HEK293T (cell line): ENCODE measurements around the gene VPS18.

Source experiments
- ARNT ChIP-seq: fragments of 450-650 bp; IDR thresholded peaks from 2 replicates; pipeline ENCODE4 v1.6.1; 2017; ENCODE audit warnings: mild to moderate bottlenecking
- BHLHE40 ChIP-seq: fragments of 450-650 bp; IDR thresholded peaks from 2 replicates; pipeline ENCODE4 v1.6.1; 2016; ENCODE audit warnings: mild to moderate bottlenecking, moderate library complexity, borderline replicate concordance
- CTBP1 ChIP-seq: fragments of 450-650 bp; IDR thresholded peaks from 2 replicates; pipeline ENCODE4 v1.6.1; 2016; ENCODE audit warnings: borderline replicate concordance
- ELF4 ChIP-seq: fragments of 450-650 bp; IDR thresholded peaks from 2 replicates; pipeline ENCODE4 v1.6.1; 2017; ENCODE audit warnings: antibody characterized with exemption
- FOXA1 ChIP-seq: fragments of 450-650 bp; IDR thresholded peaks from 2 replicates; pipeline ENCODE4 v1.6.1; 2016; ENCODE audit warnings: mild to moderate bottlenecking
- FOXK2 ChIP-seq: fragments of 450-650 bp; IDR thresholded peaks from 2 replicates; pipeline ENCODE4 v1.6.1; 2016; ENCODE audit warnings: mild to moderate bottlenecking
- L3MBTL2 ChIP-seq: fragments of 450-650 bp; conservative IDR thresholded peaks from 2 replicates; pipeline ENCODE4 v1.6.1; 2016; ENCODE audit warnings: mild to moderate bottlenecking
- PKNOX1 ChIP-seq: fragments of 450-650 bp; IDR thresholded peaks from 2 replicates; pipeline ENCODE4 v1.6.1; 2016
- SP1 ChIP-seq: fragments of 450-650 bp; IDR thresholded peaks from 2 replicates; pipeline ENCODE4 v1.6.1; 2017
- SUZ12 ChIP-seq: fragments of 450-650 bp; IDR thresholded peaks from 2 replicates; pipeline ENCODE4 v1.6.1; 2016; ENCODE audit warnings: mild to moderate bottlenecking
- ZNF384 ChIP-seq: fragments of 450-650 bp; IDR thresholded peaks from 2 replicates; pipeline ENCODE4 v1.6.1; 2016

GRCh38 chr15:40873694-40874561, 20.3 kb upstream of the VPS18 start, which contains the start of gene RHOV:
- TF ChIP-seq FOXK2 (no peak), ARNT (no peak), SP1 (no peak), SUZ12 (no peak), PKNOX1 (peak; percentile 88), ELF4 (no peak), ZNF384 (no peak), BHLHE40 (no peak), L3MBTL2 (0 out of 2 replicates have a peak, but pooled peaks have one; percentile 9), CTBP1 (no peak), FOXA1 (no peak)
